ENCODE data around the gene UNC5C.
A peak's percentile ranks its signal among the peaks of the same experiment; 100 is the strongest.

UNC5C gene

DNA sequence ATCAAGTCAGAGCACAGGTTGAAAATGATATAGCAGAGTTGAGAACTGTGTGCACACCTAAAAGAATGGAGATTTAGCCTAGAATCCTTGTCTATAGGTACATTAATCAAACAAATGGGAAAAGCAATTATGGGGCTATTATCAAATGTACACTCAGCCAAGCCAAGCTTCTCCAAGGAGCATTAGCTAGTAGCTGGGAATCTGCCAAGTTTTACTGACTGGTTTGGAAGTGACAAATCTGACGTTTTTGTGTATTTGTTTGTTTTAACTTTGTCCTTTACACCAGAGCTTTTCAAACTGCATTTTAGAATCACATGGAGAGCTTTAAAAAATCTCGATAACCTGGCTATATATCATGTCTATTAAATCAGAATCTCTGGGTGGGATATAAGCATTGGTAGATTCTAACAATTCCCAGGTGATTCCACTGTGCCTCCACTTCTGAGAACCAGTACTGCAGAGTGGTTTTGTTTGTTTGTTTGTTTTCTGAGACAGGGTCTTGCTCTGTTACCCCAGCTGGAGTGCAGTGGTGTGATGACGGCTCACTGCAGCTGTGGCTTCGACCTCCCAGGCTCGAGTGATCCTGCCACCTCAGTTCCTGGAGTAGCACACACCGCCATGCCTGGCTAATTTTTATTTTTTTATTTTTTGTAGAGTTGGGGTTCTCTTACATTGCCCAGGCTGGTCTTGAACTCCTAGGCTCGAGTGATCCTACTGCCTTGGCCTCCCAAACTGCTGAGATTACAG, 279.8 kb downstream of the UNC5C start:
- CTCF ChIA-PET: no interaction called here

DNA sequence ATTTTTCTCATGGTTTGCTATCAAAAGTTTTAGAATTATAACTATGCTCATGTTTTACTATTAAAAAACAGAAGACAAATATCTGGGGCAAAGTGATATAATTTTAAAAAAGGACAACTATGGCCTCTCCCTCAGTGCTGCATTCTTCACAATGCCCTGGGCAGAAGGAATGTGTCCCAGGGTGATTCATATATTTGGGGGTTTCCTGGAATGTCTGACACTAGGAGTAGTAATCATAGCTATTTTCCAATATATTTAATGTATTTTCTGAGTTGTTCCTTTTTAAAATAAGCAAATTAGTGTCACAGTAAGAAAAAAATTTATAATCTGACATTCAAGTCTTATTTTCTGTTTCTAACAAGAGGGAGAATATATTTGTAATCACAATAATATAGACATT, 281.7 kb downstream of the UNC5C start:
- TF ChIP-seq OVOL3 (tag by site-specific recombination; IDR thresholded peaks at IDR 0.05) (no peak), ZIC2 (tag by site-specific recombination; IDR thresholded peaks at IDR 0.05) (no peak), KLF8 (tag by site-specific recombination; IDR thresholded peaks at IDR 0.05) (no peak), PRDM1 (tag by site-specific recombination; IDR thresholded peaks at IDR 0.05) (no peak), ZNF48 (tag by site-specific recombination; IDR thresholded peaks at IDR 0.05) (no peak), PRDM4 (tag by site-specific recombination; IDR thresholded peaks at IDR 0.05) (no peak), ZNF335 (tag by site-specific recombination; conservative IDR thresholded peaks at IDR 0.05) (no peak)
- Histone ChIP-seq H3K36me3 (ENCODE audit: control insufficient read depth in 2 of 2, insufficient read depth in 1 of 2, low read length in 2 of 2) (no peaks in the 10 kb centered on the region), H3K9me3 (ENCODE audit: control insufficient read depth, insufficient read depth, low read depth, low read length) (no peaks in the 10 kb centered on the region), H3K4me1 (ENCODE audit: control insufficient read depth, insufficient read depth, low read length) (peaks cover 2% of the 10 kb centered on the region; the same call in 1 of the 2 replicates), H3K4me3 (ENCODE audit: low read depth, low read length) (no peak overlapping the region), H3K27ac (ENCODE audit: extremely low read depth, low read depth, low read length) (no peak overlapping the region)
- CTCF ChIA-PET: no interaction called here
- POLR2A ChIA-PET: no interaction called here

More for the DNA sequence above, 279.8 kb downstream of the UNC5C start:
- POLR2A ChIA-PET: no interaction called here
- Histone ChIP-seq H3K4me3 (ENCODE audit: low read depth, low read length) (no peak overlapping the region), H3K4me1 (ENCODE audit: control insufficient read depth, insufficient read depth, low read length) (peaks cover 2% of the 10 kb centered on the region; the same call in 1 of the 2 replicates), H3K9me3 (ENCODE audit: control insufficient read depth, insufficient read depth, low read depth, low read length) (no peaks in the 10 kb centered on the region), H3K36me3 (ENCODE audit: control insufficient read depth in 2 of 2, insufficient read depth in 1 of 2, low read length in 2 of 2) (no peaks in the 10 kb centered on the region), H3K27ac (ENCODE audit: extremely low read depth, low read depth, low read length) (no peak overlapping the region)
- TF ChIP-seq ZNF544 (tag by site-specific recombination; IDR thresholded peaks at IDR 0.05): no peak
- TF ChIP-seq, protein P1, sequence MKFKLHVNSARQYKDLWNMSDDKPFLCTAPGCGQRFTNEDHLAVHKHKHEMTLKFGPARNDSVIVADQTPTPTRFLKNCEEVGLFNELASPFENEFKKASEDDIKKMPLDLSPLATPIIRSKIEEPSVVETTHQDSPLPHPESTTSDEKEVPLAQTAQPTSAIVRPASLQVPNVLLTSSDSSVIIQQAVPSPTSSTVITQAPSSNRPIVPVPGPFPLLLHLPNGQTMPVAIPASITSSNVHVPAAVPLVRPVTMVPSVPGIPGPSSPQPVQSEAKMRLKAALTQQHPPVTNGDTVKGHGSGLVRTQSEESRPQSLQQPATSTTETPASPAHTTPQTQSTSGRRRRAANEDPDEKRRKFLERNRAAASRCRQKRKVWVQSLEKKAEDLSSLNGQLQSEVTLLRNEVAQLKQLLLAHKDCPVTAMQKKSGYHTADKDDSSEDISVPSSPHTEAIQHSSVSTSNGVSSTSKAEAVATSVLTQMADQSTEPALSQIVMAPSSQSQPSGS (tag by site-specific recombination; IDR thresholded peaks at IDR 0.05; ENCODE audit: low read depth): no peak
- TF ChIP-seq KLF17 (tag by site-specific recombination; IDR thresholded peaks at IDR 0.05): no peak
- peak; percentile 34; the same call in 1 of the 2 replicates for TF ChIP-seq GLIS1 (tag by site-specific recombination; IDR thresholded peaks at IDR 0.05)
- peak; percentile 38; the same call in 1 of the 2 replicates for TF ChIP-seq PRDM6 (tag by site-specific recombination; IDR thresholded peaks at IDR 0.05)
- TF ChIP-seq FEZF1 (tag by site-specific recombination; IDR thresholded peaks at IDR 0.05): peak; percentile 22; the same call in 1 of the 2 replicates
- peak; percentile 87 for TF ChIP-seq PRDM10 (tag by site-specific recombination; IDR thresholded peaks at IDR 0.05)

All from HEK293 (cell line).